ENCODE measurements around the gene CBX3.
"Not testable (repeated sequence)": the region's sequence is repeated elsewhere in the genome, so short reads cannot be mapped to it uniquely, and the experiment has no call there.

CBX3 gene

DNA sequence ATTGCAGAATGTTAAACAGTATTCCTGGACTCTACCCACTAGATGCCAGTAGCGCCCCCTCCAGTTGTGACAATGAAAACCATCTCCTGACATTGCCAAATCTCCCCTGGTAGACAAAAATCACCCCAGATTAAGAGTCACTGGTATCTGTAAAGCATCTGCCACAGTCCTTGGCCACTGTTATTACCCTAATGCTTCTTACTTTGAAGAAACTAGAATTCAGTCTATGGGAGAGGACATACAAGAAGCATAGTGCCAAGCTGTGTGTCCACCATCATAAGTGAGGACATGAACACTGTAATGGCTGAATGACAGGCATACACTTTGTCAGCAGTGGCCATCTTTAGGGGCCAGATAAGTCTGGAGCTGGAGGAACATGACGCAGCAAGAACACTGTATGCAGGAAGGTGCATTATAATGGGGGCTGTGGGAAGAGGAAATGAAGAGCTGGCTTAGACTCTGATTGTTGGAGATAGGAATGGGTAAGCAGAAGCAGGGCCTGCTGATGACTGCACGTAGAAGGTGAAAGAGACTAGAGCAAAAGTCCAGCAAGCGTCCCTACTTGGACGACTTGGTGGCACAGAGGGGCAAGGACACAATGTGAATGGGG is 32.5 kb downstream of the CBX3 start:
- TF ChIP-seq SUZ12 (IDR thresholded peaks at IDR 0.05; ENCODE audit: extremely low read depth, insufficient read depth, insufficient read length) (no peak), ZNF274 (IDR thresholded peaks at IDR 0.05; ENCODE audit: low read depth, low read length) (no peak), YY1 (IDR thresholded peaks at IDR 0.05; ENCODE audit: insufficient read depth, insufficient read length) (no peak)
- Histone ChIP-seq H3K9me3 (ENCODE audit: insufficient read depth, low read length) (no peaks in the 10 kb centered on the region), H3K27me3 (ENCODE audit: insufficient read depth, insufficient read length) (no peaks in the 10 kb centered on the region), H3K9ac (ENCODE audit: insufficient read length, low read depth) (no peak overlapping the region), H3K4me3 (ENCODE audit: insufficient read length, low read depth) (no peak overlapping the region), H3K36me3 (ENCODE audit: insufficient read depth, insufficient read length, low read length) (no peaks in the 10 kb centered on the region), H3K4me1 (ENCODE audit: insufficient read depth, insufficient read length) (no peaks in the 10 kb centered on the region)
- DNase-seq (ENCODE audit: low read depth, low spot score), result no peak

DNA sequence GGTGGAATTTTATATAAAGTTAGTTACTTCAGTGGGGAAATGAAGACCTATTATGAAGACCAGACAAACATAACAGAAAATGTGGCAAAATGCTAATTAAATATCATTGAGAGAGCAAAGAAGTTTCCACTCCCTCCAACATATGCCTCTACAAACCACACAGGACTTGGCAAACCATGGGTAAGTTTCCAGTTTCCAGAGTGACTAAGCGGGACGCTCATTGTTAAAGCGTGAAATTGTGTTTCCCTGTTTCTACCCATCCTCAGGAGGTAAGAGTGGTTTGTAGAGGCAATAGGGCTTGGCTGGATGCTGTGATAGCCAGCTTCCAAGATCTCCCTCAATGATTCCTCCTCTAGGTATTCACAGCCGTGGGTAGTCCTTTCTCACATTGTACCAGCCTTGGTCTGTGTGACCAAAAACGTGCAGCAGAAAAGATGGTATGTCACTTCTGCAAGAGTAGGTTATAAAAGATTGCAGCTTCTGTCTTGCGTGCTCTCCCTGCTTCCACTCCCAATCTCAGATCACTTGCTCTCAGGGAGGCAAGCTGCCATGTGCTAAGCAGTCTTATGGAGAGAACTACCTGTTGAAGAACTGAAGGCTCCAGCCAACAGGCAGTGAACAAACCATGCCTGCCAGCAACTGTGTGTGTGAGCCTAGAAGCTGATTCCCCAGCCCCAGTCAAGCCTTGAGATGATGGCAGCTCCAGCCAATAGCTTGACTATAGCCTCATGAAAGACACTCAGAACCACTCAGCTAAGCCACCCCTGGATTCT is 35.7 kb downstream of the CBX3 start:
- no peak for DNase-seq (ENCODE audit: low read depth, low spot score)
- Histone ChIP-seq H3K4me1 (ENCODE audit: insufficient read depth, insufficient read length) (no peaks in the 10 kb centered on the region), H3K27me3 (ENCODE audit: insufficient read depth, insufficient read length) (no peaks in the 10 kb centered on the region), H3K36me3 (ENCODE audit: insufficient read depth, insufficient read length, low read length) (no peaks in the 10 kb centered on the region), H3K9ac (ENCODE audit: insufficient read length, low read depth) (no peak overlapping the region), H3K9me3 (ENCODE audit: insufficient read depth, low read length) (no peaks in the 10 kb centered on the region), H3K4me3 (ENCODE audit: insufficient read length, low read depth) (no peak overlapping the region)
- TF ChIP-seq SUZ12 (IDR thresholded peaks at IDR 0.05; ENCODE audit: extremely low read depth, insufficient read depth, insufficient read length) (no peak), ZNF274 (IDR thresholded peaks at IDR 0.05; ENCODE audit: low read depth, low read length) (no peak), YY1 (IDR thresholded peaks at IDR 0.05; ENCODE audit: insufficient read depth, insufficient read length) (no peak)

DNA sequence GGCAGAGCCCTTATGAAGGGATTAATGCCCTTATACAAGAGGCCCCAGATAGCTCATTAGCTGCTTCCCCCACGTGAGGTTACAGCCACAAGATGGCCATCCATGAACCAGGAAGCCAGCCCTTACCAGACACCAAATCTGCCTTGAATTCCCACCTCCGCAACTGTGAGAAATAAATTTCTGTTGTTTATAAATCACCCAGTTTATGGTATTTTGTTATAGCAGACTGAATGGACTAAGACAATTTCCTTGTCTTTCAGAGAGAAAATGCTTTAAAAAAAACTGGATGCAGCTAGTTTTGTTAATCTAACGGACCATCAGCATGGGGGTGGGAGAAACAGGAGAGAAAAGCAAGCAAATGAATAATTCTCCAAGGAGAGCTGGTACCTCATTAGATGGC is 36.5 kb downstream of the CBX3 start:
- H3K4me3 ChIP-seq (ENCODE audit: insufficient read length, low read depth), result no peak overlapping the region
- no peak overlapping the region for H3K9ac ChIP-seq (ENCODE audit: insufficient read length, low read depth)
- no peaks in the 10 kb centered on the region for H3K9me3 ChIP-seq (ENCODE audit: insufficient read depth, low read length)
- no peaks in the 10 kb centered on the region for H3K4me1 ChIP-seq (ENCODE audit: insufficient read depth, insufficient read length)
- H3K27me3 ChIP-seq (ENCODE audit: insufficient read depth, insufficient read length), result no peaks in the 10 kb centered on the region
- TF ChIP-seq ZNF274 (IDR thresholded peaks at IDR 0.05; ENCODE audit: low read depth, low read length), result no peak
- no peak for TF ChIP-seq YY1 (IDR thresholded peaks at IDR 0.05; ENCODE audit: insufficient read depth, insufficient read length)
- no peak for TF ChIP-seq SUZ12 (IDR thresholded peaks at IDR 0.05; ENCODE audit: extremely low read depth, insufficient read depth, insufficient read length)
- DNase-seq (ENCODE audit: low read depth, low spot score), result no peak
- no peaks in the 10 kb centered on the region for H3K36me3 ChIP-seq (ENCODE audit: insufficient read depth, insufficient read length, low read length)

DNA sequence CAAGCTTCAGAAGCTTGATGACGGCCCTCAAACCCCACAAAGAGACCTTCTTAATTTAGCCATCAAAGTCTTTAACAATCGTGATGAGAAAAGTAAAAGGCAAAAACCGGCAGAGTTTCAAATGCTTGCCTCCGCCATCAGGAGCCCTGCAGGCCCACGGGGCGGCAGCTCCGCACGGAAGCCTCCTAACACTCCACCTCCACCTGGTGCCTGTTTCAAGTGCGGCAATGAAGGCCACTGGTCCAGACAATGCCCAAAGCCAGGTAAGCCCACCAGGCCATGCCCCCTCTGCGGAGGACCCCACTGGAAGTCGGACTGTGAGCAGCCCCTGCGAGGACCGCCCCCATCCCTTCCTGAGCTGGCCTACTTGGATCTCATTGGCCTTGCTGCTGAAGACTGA is 43.6 kb downstream of the CBX3 start:
- no peaks in the 10 kb centered on the region for H3K36me3 ChIP-seq (ENCODE audit: insufficient read depth, insufficient read length, low read length)
- DNase-seq (ENCODE audit: low read depth, low spot score), result no peak
- H3K27me3 ChIP-seq (ENCODE audit: insufficient read depth, insufficient read length), result no peaks in the 10 kb centered on the region
- H3K4me3 ChIP-seq (ENCODE audit: insufficient read length, low read depth), result no peak overlapping the region
- H3K4me1 ChIP-seq (ENCODE audit: insufficient read depth, insufficient read length), result no peaks in the 10 kb centered on the region
- no peaks in the 10 kb centered on the region for H3K9me3 ChIP-seq (ENCODE audit: insufficient read depth, low read length)
- TF ChIP-seq SUZ12 (IDR thresholded peaks at IDR 0.05; ENCODE audit: extremely low read depth, insufficient read depth, insufficient read length), result no peak
- no peak for TF ChIP-seq YY1 (IDR thresholded peaks at IDR 0.05; ENCODE audit: insufficient read depth, insufficient read length)
- no peak for TF ChIP-seq ZNF274 (IDR thresholded peaks at IDR 0.05; ENCODE audit: low read depth, low read length)
- no peak overlapping the region for H3K9ac ChIP-seq (ENCODE audit: insufficient read length, low read depth)

DNA sequence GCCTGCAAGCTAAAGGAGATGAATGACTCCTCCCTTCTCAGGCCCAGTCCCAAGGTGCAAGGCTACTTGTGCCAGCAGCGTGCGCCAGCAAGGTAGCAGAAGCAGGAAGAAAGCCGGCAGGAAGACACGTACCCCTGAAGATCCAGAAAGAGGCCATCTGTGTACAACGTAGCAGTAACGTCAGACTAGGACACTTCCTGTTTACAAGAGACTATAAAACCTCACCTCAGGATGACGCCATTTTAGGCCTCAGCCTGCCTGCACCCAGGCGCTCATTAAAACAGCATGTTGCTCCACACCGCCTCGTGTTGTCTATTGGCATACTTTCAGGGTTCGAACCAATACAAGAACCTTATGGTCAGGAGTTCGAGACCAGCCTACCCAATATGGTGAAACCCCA is 48.7 kb downstream of the CBX3 start:
- no peak for DNase-seq (ENCODE audit: low read depth, low spot score)
- no peaks in the 10 kb centered on the region for H3K4me1 ChIP-seq (ENCODE audit: insufficient read depth, insufficient read length)
- H3K9ac ChIP-seq (ENCODE audit: insufficient read length, low read depth), result no peak overlapping the region
- no peaks in the 10 kb centered on the region for H3K9me3 ChIP-seq (ENCODE audit: insufficient read depth, low read length)
- no peak for TF ChIP-seq ZNF274 (IDR thresholded peaks at IDR 0.05; ENCODE audit: low read depth, low read length)
- no peak for TF ChIP-seq SUZ12 (IDR thresholded peaks at IDR 0.05; ENCODE audit: extremely low read depth, insufficient read depth, insufficient read length)
- no peak for TF ChIP-seq YY1 (IDR thresholded peaks at IDR 0.05; ENCODE audit: insufficient read depth, insufficient read length)
- H3K36me3 ChIP-seq (ENCODE audit: insufficient read depth, insufficient read length, low read length), result no peaks in the 10 kb centered on the region
- H3K27me3 ChIP-seq (ENCODE audit: insufficient read depth, insufficient read length), result no peaks in the 10 kb centered on the region
- H3K4me3 ChIP-seq (ENCODE audit: insufficient read length, low read depth), result no peak overlapping the region

DNA sequence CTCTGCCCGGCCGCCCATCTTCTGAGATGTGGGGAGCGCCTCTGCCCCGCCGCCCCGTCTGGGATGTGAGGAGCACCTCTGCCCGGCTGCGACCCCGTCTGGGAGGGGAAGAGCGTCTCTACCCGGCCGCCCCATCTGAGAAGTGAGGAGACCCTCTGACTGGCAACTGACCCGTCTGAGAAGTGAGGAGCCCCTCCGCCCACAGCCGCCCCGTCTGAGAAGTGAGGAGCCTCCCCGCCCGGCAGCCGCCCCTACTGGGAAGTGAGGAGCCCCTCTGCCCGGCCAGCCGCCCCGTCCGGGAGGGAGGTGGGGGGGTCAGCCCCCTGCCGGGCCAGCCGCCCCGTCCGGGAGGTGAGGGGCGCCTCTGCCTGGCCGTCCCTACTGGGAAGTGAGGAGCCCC is 60.3 kb downstream of the CBX3 start:
- H3K9me3 ChIP-seq (ENCODE audit: insufficient read depth, low read length), result peaks cover 42% of the 10 kb centered on the region
- not testable (repeated sequence) for H3K27me3 ChIP-seq (ENCODE audit: insufficient read depth, insufficient read length); H3K9ac ChIP-seq (ENCODE audit: insufficient read length, low read depth); H3K4me1 ChIP-seq (ENCODE audit: insufficient read depth, insufficient read length); DNase-seq (ENCODE audit: low read depth, low spot score); H3K4me3 ChIP-seq (ENCODE audit: insufficient read length, low read depth); H3K36me3 ChIP-seq (ENCODE audit: insufficient read depth, insufficient read length, low read length)

Data from NT2/D1 (cell line).